HG02981 (cell line): ENCODE data around the gene DCST1.

Experiments
- ATAC-seq: cut with Tn5 transposase; IDR thresholded peaks from one replicate; pipeline ENCODE4 v1.9.1; 2021; ENCODE audit warnings: mild to moderate bottlenecking, moderate library complexity; ENCODE audit not compliant: unreplicated experiment

DCST1 gene

DNA sequence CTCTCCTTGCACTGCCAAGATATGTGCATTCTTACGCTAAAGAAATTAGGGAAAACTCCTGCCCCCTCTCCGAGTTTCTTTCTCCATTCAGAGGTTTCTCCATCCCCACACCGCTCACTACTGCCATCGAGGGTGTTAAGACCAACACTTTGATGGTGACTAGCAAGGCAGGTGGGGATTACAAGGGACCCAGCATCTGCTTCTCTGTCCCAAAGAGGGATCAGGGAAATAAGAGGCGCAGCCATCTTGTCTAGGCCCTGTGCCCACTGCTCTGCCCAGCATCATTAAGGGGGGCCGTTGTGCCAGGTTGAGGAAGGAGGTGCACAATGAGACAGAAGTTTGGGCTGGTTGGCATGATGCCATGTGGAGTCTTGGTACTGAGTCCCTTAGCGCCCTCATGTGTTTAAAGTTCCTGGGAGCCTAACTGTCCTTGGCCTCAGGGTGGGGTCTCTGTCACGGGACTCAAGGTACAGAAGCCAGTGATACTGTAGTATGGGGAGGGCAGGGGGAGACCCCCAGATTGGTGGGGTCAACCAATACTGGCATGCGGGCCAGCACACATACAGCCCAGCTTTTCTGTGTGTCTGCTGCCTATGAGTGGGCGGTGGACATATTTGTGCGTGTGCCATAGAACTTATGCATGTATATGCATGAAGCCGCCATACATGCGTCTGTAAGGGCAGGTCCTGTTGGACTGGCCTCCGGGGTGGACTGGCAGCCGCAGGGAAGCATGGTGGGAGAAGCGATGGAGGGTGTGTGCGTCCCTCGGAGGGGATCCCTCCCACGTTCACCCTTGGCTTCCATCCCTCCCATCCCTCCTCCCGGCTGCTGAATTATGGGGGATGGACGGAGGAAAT is 50.5 kb downstream of the DCST1 start:
- ATAC-seq = no peak

DNA sequence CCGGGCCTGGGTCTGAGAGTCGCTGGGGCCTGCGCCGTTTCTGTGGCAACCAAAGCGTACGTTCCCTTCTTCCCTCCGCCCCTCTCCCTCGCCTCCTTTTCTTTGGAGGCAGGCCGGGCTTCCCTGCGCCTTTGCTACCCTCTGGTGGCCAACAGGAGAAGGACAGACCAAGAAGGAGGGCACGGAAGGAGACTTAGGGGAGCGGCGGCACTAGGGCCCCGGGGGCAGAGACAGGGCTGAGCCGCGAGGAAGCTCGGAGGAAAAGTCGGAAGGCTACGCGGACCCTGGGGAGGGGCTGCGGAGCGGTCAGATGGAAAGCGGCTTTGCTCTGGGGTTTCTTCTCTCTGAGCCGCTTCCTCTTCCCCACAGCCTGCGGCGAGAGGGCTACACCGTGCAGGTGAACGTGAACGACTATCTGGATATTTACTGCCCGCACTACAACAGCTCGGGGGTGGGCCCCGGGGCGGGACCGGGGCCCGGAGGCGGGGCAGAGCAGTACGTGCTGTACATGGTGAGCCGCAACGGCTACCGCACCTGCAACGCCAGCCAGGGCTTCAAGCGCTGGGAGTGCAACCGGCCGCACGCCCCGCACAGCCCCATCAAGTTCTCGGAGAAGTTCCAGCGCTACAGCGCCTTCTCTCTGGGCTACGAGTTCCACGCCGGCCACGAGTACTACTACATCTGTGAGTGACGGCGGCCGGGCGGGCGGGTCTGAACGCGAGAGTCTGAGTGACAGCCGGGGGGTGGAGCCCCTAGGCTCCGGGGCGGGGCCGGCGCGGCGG is 51.3 kb downstream of the DCST1 start:
- ATAC-seq = peak; percentile 74

DNA sequence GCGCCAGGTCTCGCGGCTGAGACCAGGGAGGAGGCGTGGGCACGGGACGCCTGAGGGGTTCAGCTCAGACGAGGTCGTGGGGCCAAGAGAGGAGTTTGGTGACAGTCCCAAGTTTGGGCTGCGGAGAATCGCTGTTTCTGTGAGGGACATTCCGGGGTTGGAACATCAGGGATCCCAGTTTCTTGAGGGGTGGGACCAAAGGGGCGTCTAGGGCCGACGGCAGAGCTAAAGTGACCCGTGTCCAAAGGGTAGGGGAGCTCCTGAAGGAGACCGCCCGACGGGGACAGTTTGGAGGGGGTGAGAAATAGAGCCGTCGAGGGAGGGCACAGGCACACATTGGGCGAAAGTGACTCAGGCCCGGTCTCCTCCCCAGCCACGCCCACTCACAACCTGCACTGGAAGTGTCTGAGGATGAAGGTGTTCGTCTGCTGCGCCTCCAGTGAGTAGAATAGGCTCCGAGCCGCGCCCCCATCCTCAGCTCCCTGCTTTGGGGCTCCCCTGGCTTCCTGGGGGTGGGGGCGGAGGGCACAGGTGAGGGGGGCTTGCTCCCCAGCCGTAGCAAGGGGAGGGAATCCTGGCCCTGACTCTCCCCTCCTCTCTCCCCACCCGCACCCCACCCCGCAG is 52.0 kb downstream of the DCST1 start:
- no peak for ATAC-seq

DNA sequence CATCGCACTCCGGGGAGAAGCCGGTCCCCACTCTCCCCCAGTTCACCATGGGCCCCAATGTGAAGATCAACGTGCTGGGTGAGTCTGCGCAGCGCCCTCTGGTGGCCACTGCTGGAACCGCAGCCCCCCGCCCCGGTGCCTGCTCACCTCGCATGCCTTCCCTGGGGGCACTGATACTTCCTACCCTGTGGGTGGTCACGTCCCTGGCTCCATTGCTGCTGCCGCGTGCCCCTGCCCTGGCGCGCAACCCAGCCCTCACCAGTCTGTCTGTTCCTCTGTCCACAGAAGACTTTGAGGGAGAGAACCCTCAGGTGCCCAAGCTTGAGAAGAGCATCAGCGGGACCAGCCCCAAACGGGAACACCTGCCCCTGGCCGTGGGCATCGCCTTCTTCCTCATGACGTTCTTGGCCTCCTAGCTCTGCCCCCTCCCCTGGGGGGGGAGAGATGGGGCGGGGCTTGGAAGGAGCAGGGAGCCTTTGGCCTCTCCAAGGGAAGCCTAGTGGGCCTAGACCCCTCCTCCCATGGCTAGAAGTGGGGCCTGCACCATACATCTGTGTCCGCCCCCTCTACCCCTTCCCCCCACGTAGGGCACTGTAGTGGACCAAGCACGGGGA is 52.6 kb downstream of the DCST1 start:
- no peak for ATAC-seq

DNA sequence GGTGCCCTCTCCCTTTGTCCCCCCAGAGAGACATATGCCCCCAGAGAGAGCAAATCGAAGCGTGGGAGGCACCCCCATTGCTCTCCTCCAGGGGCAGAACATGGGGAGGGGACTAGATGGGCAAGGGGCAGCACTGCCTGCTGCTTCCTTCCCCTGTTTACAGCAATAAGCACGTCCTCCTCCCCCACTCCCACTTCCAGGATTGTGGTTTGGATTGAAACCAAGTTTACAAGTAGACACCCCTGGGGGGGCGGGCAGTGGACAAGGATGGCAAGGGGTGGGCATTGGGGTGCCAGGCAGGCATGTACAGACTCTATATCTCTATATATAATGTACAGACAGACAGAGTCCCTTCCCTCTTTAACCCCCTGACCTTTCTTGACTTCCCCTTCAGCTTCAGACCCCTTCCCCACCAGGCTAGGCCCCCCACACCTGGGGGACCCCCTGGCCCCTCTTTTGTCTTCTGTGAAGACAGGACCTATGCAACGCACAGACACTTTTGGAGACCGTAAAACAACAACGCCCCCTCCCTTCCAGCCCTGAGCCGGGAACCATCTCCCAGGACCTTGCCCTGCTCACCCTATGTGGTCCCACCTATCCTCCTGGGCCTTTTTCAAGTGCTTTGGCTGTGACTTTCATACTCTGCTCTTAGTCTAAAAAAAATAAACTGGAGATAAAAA is 53.4 kb downstream of the DCST1 start:
- ATAC-seq = no peak

DNA sequence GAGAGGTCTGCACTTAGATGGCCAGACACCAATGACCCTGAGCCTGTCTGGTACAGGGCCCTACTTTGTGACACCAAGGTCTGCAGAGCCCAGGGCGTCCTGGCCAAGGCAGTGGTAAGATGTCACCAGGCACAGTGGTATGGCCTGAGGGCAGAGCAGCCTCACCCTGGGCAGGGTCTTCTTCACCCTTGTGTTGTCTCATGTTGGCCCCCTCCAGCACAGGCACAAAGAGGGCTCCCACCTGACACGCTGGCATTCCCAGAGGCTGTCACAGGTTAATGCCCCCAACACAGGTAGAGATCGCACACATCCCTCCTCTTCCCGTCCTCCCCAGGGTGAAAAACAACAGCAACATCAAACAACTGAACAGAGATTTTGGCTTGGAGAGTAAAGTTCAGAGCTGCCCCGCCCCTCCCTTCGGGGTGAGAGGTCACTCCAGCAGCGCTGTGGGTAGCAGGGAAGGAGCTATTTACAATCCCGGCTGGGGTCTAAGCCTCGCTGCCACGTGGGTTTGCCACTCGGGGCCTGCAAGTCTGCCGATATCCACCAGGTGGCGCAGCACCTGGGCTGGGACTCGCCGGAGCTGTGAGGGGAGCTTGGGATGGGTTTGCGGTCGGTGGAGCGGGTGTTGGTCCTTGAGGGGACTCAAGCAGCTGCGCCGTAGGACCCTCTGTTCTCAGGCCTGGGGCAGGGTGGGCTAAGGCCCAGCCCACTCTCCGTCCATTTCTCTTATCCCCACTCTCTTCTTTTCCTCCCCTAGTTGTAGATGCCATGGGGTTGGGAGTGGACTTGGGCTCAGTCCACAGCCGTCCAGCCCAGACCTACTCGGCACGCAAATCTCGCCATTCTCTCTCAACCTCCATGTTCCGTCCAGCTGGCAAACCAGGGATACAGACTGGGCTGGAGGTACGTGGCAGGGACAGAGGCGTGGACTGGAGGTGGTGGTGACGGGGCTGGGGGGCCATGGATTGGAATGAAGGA is 57.7 kb downstream of the DCST1 start:
- ATAC-seq = no peak

DNA sequence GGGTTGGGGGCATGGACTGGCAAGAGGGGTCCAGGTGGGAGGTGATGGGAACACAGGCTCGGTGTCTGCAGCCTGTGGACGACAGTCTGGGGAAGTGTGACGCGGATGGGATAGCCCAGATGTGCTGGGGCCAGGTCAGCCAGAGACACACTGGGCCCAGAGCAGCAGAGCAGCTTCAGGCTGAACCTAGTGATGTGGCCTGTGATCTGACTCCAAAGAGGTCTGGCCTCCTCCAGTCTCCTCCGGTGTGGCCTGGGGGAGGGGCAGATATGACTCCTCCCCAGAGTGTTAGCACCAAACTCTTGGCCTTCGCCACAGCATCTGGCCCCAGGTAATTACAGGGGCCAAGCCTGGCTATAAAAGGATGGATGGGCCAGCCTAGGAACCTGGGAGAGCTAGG is 58.5 kb downstream of the DCST1 start:
- ATAC-seq = no peak

DNA sequence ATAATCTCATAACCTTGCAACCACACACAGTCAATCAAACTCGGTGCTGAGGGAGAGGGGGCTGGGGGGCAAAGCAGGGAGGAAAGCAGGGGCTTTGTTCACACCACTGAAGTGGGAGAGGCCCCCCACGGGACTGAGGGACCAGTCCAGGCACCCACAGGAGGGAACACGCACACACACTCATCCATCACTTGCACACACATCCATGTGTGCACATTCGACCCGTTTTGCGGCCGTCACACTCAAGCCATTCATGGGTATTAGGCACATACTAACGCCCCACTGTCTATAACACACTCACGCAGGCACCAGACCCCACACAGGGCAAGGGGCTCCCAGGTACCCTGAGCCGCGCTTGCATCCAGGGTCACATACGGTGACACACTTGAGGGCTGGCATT is 59.0 kb downstream of the DCST1 start:
- ATAC-seq = no peak

DNA sequence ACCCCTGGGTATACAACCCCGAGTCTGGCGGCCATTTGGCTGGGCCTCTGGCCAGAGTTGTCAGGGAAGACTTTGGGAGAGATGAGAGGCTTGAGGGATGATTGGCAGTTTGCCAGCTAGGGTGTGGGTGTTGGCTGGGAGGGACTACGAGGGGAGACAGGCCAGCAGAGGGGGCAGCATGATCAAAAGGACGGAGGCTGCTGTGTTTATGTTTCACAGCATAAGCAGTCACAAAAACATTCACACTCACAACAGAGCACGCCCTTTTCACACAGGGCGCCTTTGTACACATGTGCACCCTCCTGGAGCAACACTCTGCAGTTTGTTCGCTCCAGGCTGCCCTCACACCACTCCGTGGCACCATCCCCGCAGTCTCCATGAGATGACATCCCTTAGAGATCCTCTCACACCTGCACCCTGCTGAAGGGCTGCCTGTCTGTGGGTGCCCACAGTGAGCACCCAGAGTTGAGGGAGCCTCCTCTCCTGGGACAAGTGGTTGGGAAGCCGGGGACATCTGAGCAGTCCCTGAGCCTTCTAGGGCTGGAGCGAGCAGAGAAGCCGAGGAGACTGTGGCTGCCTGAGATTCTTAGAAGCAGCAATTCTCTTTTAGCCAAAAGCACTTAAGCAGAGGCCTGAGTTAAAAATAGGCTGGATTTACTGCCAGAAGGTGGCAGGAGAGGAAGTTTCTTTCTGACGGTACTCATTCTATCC is 60.4 kb downstream of the DCST1 start:
- ATAC-seq = no peak

DNA sequence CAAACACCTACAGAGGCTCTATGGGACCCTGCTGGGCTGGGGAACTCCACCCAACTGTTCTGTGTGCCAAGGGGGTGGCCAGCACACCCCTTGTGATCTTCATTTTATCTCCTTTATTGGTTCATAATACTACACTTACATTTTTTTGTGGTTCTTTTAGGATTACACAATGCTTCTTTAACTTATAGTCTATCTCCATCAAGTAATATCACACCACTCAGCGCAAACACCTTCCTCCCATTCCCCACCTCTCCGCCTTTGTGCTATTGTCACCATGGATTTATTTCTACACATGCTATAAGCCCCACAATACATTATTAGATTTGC is 61.0 kb downstream of the DCST1 start:
- ATAC-seq = no peak

DNA sequence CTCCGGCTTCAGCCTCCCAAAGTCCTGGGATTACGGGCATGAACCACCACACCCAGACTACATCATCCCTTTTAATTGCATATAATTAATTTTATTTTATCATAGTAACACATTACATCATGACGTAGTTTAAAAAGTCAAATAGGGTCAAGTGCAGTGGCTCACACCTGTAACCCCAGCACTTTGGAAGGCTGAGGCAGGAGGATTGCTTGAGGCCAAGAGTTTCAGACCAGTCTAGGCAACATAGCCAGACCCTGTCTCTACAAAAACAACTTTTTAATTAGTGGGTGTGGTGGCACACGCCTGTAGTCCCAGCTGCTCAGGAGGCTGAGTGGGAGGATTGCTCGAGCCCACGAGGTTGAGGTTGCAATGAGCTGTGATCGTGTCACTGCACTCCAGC is 65.7 kb downstream of the DCST1 start:
- ATAC-seq = no peak
